GM19193 (cell line): ENCODE data around the gene SMC5.

Experiments used
- POLR2A ChIP-seq: IDR thresholded peaks from 4 replicates; pipeline ENCODE4 v1.6.1; 2011; ENCODE audit not compliant: insufficient read depth, insufficient read length; ENCODE audit errors: extremely low read depth

The SMC5 gene

GRCh38 chr9:70389188-70389587 is 130.4 kb downstream of the SMC5 start:
- TF ChIP-seq POLR2A: no peak

GRCh38 chr9:70389621-70390266 is 131.0 kb downstream of the SMC5 start:
- no peak for TF ChIP-seq POLR2A

- no peak for TF ChIP-seq POLR2A
Measured at GRCh38 chr9:70390933-70391341, 132.2 kb downstream of the SMC5 start.

- TF ChIP-seq POLR2A: no peak
Measured at GRCh38 chr9:70392189-70392588, 133.4 kb downstream of the SMC5 start.

- TF ChIP-seq POLR2A: no peak
Measured at GRCh38 chr9:70392850-70393249, 134.1 kb downstream of the SMC5 start.

- TF ChIP-seq POLR2A: no peak
Measured at GRCh38 chr9:70395652-70396051, 136.9 kb downstream of the SMC5 start.

- TF ChIP-seq POLR2A: no peak
Measured at GRCh38 chr9:70398145-70398556, 139.4 kb downstream of the SMC5 start.

GRCh38 chr9:70399141-70399540 is 140.4 kb downstream of the SMC5 start:
- TF ChIP-seq POLR2A: no peak

GRCh38 chr9:70400107-70400892 is 141.5 kb downstream of the SMC5 start:
- TF ChIP-seq POLR2A: no peak

- TF ChIP-seq POLR2A: no peak
Measured at GRCh38 chr9:70402213-70402612, 143.4 kb downstream of the SMC5 start.

- TF ChIP-seq POLR2A: no peak
Measured at GRCh38 chr9:70403166-70403565, 144.4 kb downstream of the SMC5 start.

GRCh38 chr9:70403618-70404025 is 144.8 kb downstream of the SMC5 start:
- no peak for TF ChIP-seq POLR2A

- no peak for TF ChIP-seq POLR2A
Measured at GRCh38 chr9:70404261-70404660, 145.5 kb downstream of the SMC5 start.
